GM12878 (cell line): ENCODE measurements around the gene DEPDC1B. TPM values are rescaled to one million over a fixed set of nuclear protein-coding genes. Genes with fewer than 3 reads are reported as not detected.

ENCODE experiments used
- ATAC-seq: fragments of 200-7000 bp; cut with Tn5 transposase; 3 replicates; pipeline ENCODE4 v1.9.1; 2020; ENCODE audit warnings: mild to moderate bottlenecking, moderate library complexity
- BruUV-seq: library from RNA; stranded (reverse); fragments of 400-500 nt; replicated peaks from 2 replicates; lab custom pipeline; 2021; lab: Mats Ljungman, UMichigan
- CTCF ChIA-PET: fragments of 300-600 bp; sonication (Branson Sonifier 250); formaldehyde crosslinking; extraction: SDS; loops from one replicate; lab custom pipeline; 2021; ENCODE audit warnings: inconsistent platforms; lab: Yijun Ruan, JAX
- POLR2A ChIA-PET: fragments of 350-600 bp; formaldehyde crosslinking; extraction: SDS; loops from one replicate; lab custom pipeline; 2021; ENCODE audit warnings: inconsistent platforms; lab: Charles Lee
- RAD21 ChIA-PET: fragments of 300-600 bp; sonication (Branson Sonifier 250); formaldehyde crosslinking; loops from one replicate; lab custom pipeline; 2023; ENCODE audit warnings: antibody characterized with exemption; ENCODE audit not compliant: unreplicated experiment; lab: Charles Lee
- SMC1A ChIA-PET: fragments of 300-600 bp; sonication (Branson Sonifier 250); formaldehyde crosslinking; loops from one replicate; lab custom pipeline; 2023; ENCODE audit not compliant: unreplicated experiment, uncharacterized antibody; lab: Charles Lee
- DNase-seq: peaks from one replicate; pipeline ENCODE4 v3.0.0-alpha.2; 2011; ENCODE audit warnings: low read depth, low spot score
- FAIRE-seq: peaks from 3 replicates; lab custom pipeline; 2011; peaks lifted over from hg19 to GRCh38; lab: Jason Lieb, UNC
- H2AFZ ChIP-seq: 2 replicates; pipeline ENCODE4 v1.6.0; 2011; ENCODE audit warnings: low read depth, low read length, control low read depth; ENCODE audit not compliant: control insufficient read depth
- H3K27ac ChIP-seq: 2 replicates; pipeline ENCODE4 v1.5.1; 2011; ENCODE audit warnings: control low read depth; ENCODE audit not compliant: control insufficient read depth, insufficient read depth
- H3K27me3 ChIP-seq, 2 experiments: replicated peaks in 1 of 2; 2 replicates each; pipeline versions ENCODE4 v1.6.0 to v1.6.1; 2011; ENCODE audit warnings: low read length in 1 of 2; ENCODE audit not compliant: control insufficient read depth in 2 of 2, insufficient read depth in 2 of 2
- H3K36me3 ChIP-seq, 2 experiments: 2 replicates each; pipeline ENCODE4 v1.5.1; 2011; ENCODE audit warnings: low read length in 1 of 2; ENCODE audit not compliant: control insufficient read depth in 2 of 2, insufficient read depth in 2 of 2
- H3K4me1 ChIP-seq: 2 replicates; pipeline ENCODE4 v1.6.1; 2011; ENCODE audit warnings: mild to moderate bottlenecking, low read length, moderate library complexity, mixed read lengths; ENCODE audit not compliant: control insufficient read depth, insufficient read depth
- H3K4me2 ChIP-seq: 2 replicates; pipeline ENCODE4 v1.6.0; 2011; ENCODE audit warnings: control low read depth; ENCODE audit not compliant: control insufficient read depth, insufficient read depth
- H3K4me3 ChIP-seq: fragments of 200-600 bp; sonication (generic); 2 replicates; pipeline ENCODE4 v1.5.1; 2016
- H3K79me2 ChIP-seq: 2 replicates; pipeline ENCODE4 v1.6.0; 2011; ENCODE audit warnings: low read length; ENCODE audit not compliant: control insufficient read depth, insufficient read depth
- H3K9ac ChIP-seq: 2 replicates; pipeline ENCODE4 v1.8.0; 2011; ENCODE audit warnings: low read length, control low read depth, mixed read lengths; ENCODE audit not compliant: control insufficient read depth, insufficient read depth
- H3K9me3 ChIP-seq: replicated peaks from 3 replicates; pipeline ENCODE4 v1.5.1; 2011; ENCODE audit warnings: mild to moderate bottlenecking, low read length; ENCODE audit not compliant: control insufficient read depth, insufficient read depth
- H4K20me1 ChIP-seq: 2 replicates; pipeline ENCODE4 v1.6.0; 2011; ENCODE audit not compliant: control insufficient read depth, insufficient read depth
- CEBPB ChIP-seq, 2 experiments: fragments of 150-350 bp in 1 of 2; IDR thresholded peaks; 2 replicates each; pipeline ENCODE4 v1.6.1; 2012 to 2014; ENCODE audit warnings: low read depth in 2 of 2, low read length in 2 of 2, borderline replicate concordance in 1 of 2, inconsistent platforms in 1 of 2
- DPF2 ChIP-seq: fragments of 450-650 bp; IDR thresholded peaks from 2 replicates; pipeline ENCODE4 v1.6.1; 2017; ENCODE audit warnings: mild to moderate bottlenecking
- HDGF ChIP-seq: fragments of 450-650 bp; IDR thresholded peaks from 2 replicates; pipeline ENCODE4 v1.6.1; 2016; ENCODE audit warnings: antibody characterized with exemption
- IRF4 ChIP-seq: IDR thresholded peaks from 2 replicates; pipeline ENCODE4 v1.6.1; 2011; ENCODE audit warnings: low read depth, low read length
- JUNB ChIP-seq: IDR thresholded peaks from 2 replicates; pipeline ENCODE4 v1.6.1; 2016; ENCODE audit warnings: antibody characterized with exemption, mild to moderate bottlenecking
- NFXL1 ChIP-seq: fragments of 450-650 bp; IDR thresholded peaks from 2 replicates; pipeline ENCODE4 v1.6.1; 2017; ENCODE audit warnings: antibody characterized with exemption, mild to moderate bottlenecking, borderline replicate concordance
- PML ChIP-seq: IDR thresholded peaks from 2 replicates; pipeline ENCODE4 v1.6.1; 2012; ENCODE audit warnings: low read length, inconsistent platforms
- POU2F2 ChIP-seq: IDR thresholded peaks from 3 replicates; pipeline ENCODE4 v1.6.1; 2011; ENCODE audit warnings: low read depth, mild to moderate bottlenecking, low read length, borderline replicate concordance
- SMARCA5 ChIP-seq: fragments of 450-650 bp; IDR thresholded peaks from 2 replicates; pipeline ENCODE4 v1.6.1; 2017; ENCODE audit warnings: mild to moderate bottlenecking
- SP1 ChIP-seq: IDR thresholded peaks from one replicate; pipeline ENCODE4 v1.6.1; 2011; ENCODE audit warnings: low read depth, low read length
- SREBF2 ChIP-seq: IDR thresholded peaks from 2 replicates; pipeline ENCODE4 v1.6.1; 2012; ENCODE audit warnings: mild to moderate bottlenecking, low read length
- STAT1 ChIP-seq: fragments of 450-650 bp; conservative IDR thresholded peaks from 2 replicates; pipeline ENCODE4 v1.6.1; 2014; ENCODE audit warnings: antibody characterized with exemption, mild to moderate bottlenecking
- SUZ12 ChIP-seq: fragments of 200-600 bp; sonication (generic); IDR thresholded peaks from one replicate; pipeline ENCODE4 v1.6.1; 2018; ENCODE audit warnings: antibody characterized with exemption, mild to moderate bottlenecking; ENCODE audit not compliant: unreplicated experiment
- ZNF207 ChIP-seq: fragments of 450-650 bp; IDR thresholded peaks from 2 replicates; pipeline ENCODE4 v1.6.1; 2014; ENCODE audit warnings: antibody characterized with exemption, mild to moderate bottlenecking, borderline replicate concordance
- ZNF384 ChIP-seq: IDR thresholded peaks from 2 replicates; pipeline ENCODE4 v1.6.1; 2012; ENCODE audit warnings: low read depth, mild to moderate bottlenecking, low read length, improper control_type of control experiment, borderline replicate concordance
- whole genome bisulfite sequencing: methylation state at CpG from one replicate; pipeline ENCODE4 v1.1.6; 2016; ENCODE audit warnings: low lambda C conversion rate; ENCODE audit not compliant: insufficient replicate concordance, insufficient coverage; ENCODE audit errors: missing lambda C conversion rate; 5-methylcytosine and 5-hydroxymethylcytosine counted together
- in situ Hi-C: fragments of 300-500 bp; cut with MboI; formaldehyde crosslinking; loops from 9 replicates; pipeline ENCODE4 v1.14.3; 2018; ENCODE audit warnings: mixed read lengths
- intact Hi-C: fragments of 100-400 bp; cut with micrococcal nuclease; formaldehyde crosslinking; loops from one replicate; pipeline ENCODE4 v1.14.2; 2022; ENCODE audit not compliant: unreplicated experiment
- polyA plus RNA-seq, 11 experiments: library from polyadenylated mRNA; depleted of rRNA in 4 of 11; unstranded in 6 of 11; stranded (reverse) in 5 of 11; fragments of >200 nt; fragmentation: Nextera tagmentation in 4 of 11; fragmentation: Illumina TruSeq in 1 of 11; extraction: Ambion mirVana in 4 of 11; extraction: Trizol in 1 of 11; gene quantifications; 1 replicate in 1 of 11; 2 replicates in 10 of 11; pipeline versions ENCODE4 v1.2.1 to v1.2.3, GENCODE V29; 2011 to 2016; ENCODE audit warnings: inconsistent platforms in 2 of 11, missing spikeins in 2 of 11, low read depth in 1 of 11
- total RNA-seq, 4 experiments: library from RNA; depleted of rRNA in 3 of 4; stranded (reverse); fragments of >200 nt in 3 of 4; fragmentation: Illumina TruSeq in 1 of 4; extraction: Trizol in 1 of 4; gene quantifications; 2 replicates each; pipeline versions ENCODE4 v1.2.1 to v1.2.3, GENCODE V29; 2013 to 2021
- TF ChIP-seq, protein P1 (sequence below): fragments of 450-650 bp; formaldehyde crosslinking; IDR thresholded peaks from 2 replicates; pipeline ENCODE4 v1.4.0; 2022; ENCODE audit warnings: mild to moderate bottlenecking, moderate library complexity

The DEPDC1B gene
- total and polyA plus RNA-seq, 10 of the 15 experiments (the other 5 are each of a cell fraction or from before 2014, with no cell fraction given): 29.7 to 56.5 (median 35.5) TPM

- no peaks in the 10 kb centered on the region for H3K9me3 ChIP-seq
- in situ Hi-C loops (loop anchor here (5.0 to 25.0 kb wide), 2 partner anchors 263 to 862 kb away; partner anchors contain the start of genes ERCC8 and NDUFAF2), intact Hi-C loops (loop anchor here (5.0 to 10.0 kb wide), 4 partner anchors 168 to 1258 kb away; partner anchors contain the start of gene ELOVL7)
- no peaks in the 10 kb centered on the region for H3K27me3 ChIP-seq
- no peaks in the 10 kb centered on the region for H3K4me1 ChIP-seq
- no peak overlapping the region for H2AFZ ChIP-seq
- WGBS: 89% methylated on average over 2 of the region's 2 CpGs
- BruUV-seq: no TSS peak
- no peak overlapping the region for H3K27ac ChIP-seq
- ATAC-seq (no peak), FAIRE-seq (no peak), DNase-seq (no peak)
- TF ChIP-seq STAT1 (no peak), ZNF207 (no peak), SMARCA5 (no peak), PML (no peak), CEBPB (IDR thresholded peaks at IDR 0.05; ENCODE audit: borderline replicate concordance in 1 of 2, low read depth in 2 of 2, low read length in 2 of 2) (no peak), SP1 (no peak), NFXL1 (no peak), IRF4 (no peak), POU2F2 (no peak), SUZ12 (no peak), SREBF2 (no peak), ZNF384 (no peak), DPF2 (no peak), HDGF (no peak), JUNB (no peak)
- TF ChIP-seq, protein P1, sequence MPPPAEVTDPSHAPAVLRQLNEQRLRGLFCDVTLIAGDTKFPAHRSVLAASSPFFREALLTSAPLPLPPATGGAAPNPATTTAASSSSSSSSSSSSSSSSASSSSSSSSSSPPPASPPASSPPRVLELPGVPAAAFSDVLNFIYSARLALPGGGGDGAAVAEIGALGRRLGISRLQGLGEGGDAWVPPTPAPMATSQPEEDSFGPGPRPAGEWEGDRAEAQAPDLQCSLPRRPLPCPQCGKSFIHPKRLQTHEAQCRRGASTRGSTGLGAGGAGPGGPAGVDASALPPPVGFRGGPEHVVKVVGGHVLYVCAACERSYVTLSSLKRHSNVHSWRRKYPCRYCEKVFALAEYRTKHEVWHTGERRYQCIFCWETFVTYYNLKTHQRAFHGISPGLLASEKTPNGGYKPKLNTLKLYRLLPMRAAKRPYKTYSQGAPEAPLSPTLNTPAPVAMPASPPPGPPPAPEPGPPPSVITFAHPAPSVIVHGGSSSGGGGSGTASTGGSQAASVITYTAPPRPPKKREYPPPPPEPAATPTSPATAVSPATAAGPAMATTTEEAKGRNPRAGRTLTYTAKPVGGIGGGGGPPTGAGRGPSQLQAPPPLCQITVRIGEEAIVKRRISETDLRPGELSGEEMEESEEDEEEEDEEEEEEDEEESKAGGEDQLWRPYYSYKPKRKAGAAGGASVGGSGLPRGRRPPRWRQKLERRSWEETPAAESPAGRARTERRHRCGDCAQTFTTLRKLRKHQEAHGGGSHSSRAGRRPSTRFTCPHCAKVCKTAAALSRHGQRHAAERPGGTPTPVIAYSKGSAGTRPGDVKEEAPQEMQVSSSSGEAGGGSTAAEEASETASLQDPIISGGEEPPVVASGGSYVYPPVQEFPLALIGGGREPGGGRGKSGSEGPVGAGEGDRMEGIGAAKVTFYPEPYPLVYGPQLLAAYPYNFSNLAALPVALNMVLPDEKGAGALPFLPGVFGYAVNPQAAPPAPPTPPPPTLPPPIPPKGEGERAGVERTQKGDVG: no peak
- H3K9ac ChIP-seq: no peak overlapping the region
- H4K20me1 ChIP-seq: no peaks in the 10 kb centered on the region
- ChIA-PET POLR2A (interaction anchor here (0.5 kb wide), 1 partner anchor 287 kb away, joined by 5 read pairs; no protein-coding TSS in a partner anchor), RAD21 (interaction anchor here (1.1 to 1.9 kb wide), 3 partner anchors 10 to 984 kb away, joined by 3 to 8 read pairs (median 4); no protein-coding TSS in a partner anchor), SMC1A (interaction anchor here (0.6 to 1.2 kb wide), 3 partner anchors 9 to 15 kb away, joined by 3 read pairs; no protein-coding TSS in a partner anchor), CTCF (interaction anchor here (0.8 to 2.5 kb wide), 7 partner anchors 9 to 864 kb away, joined by 3 to 8 read pairs (median 4); no protein-coding TSS in a partner anchor)
- peaks cover 0 to 8% of the 10 kb centered on the region in 2 experiments; a peak in 2 of 4 replicates for H3K36me3 ChIP-seq
- peaks cover 1% of the 10 kb centered on the region for H3K79me2 ChIP-seq
- no peak overlapping the region for H3K4me3 ChIP-seq
- H3K4me2 ChIP-seq: no peak overlapping the region
These were observed 25.5 kb downstream of the DEPDC1B start for GRCh38 chr5:60674251-60675069.
